HEK293 (cell line): Measurements from ENCODE around the gene SIK3.

Source experiments
- CTCF ChIA-PET: fragments of 350-600 bp; formaldehyde crosslinking; extraction: SDS; loops from one replicate; lab custom pipeline; 2021; ENCODE audit warnings: antibody characterized with exemption; lab: Yijun Ruan, JAX
- POLR2A ChIA-PET: fragments of 300-600 bp; formaldehyde crosslinking; extraction: SDS; loops from one replicate; lab custom pipeline; 2020; ENCODE audit warnings: antibody characterized with exemption, inconsistent platforms; lab: Yijun Ruan, JAX
- H3K27ac ChIP-seq: fragments of 200-500 bp; sonication (Bioruptor generic); 2 replicates; pipeline ENCODE4 v1.5.1; 2014; ENCODE audit warnings: low read depth, low read length, control low read depth, inconsistent platforms; ENCODE audit errors: extremely low read depth
- H3K36me3 ChIP-seq, 2 experiments: fragments of 200-500 bp in 1 of 2; sonication (Bioruptor generic) in 1 of 2; 1 replicate in 1 of 2; 2 replicates in 1 of 2; pipeline ENCODE4 v1.5.1; 2014 to 2017; ENCODE audit warnings: inconsistent platforms in 2 of 2, low read length in 2 of 2; ENCODE audit not compliant: control insufficient read depth in 2 of 2, insufficient read depth in 1 of 2
- H3K4me1 ChIP-seq: fragments of 200-500 bp; sonication (Bioruptor generic); 2 replicates; pipeline ENCODE4 v1.5.1; 2014; ENCODE audit warnings: mild to moderate bottlenecking, low read length, inconsistent platforms; ENCODE audit not compliant: control insufficient read depth, insufficient read depth
- H3K4me3 ChIP-seq: 2 replicates; pipeline ENCODE4 v1.5.1; 2011; ENCODE audit warnings: low read depth, mild to moderate bottlenecking, control low read depth, low read length, moderate library complexity
- H3K9me3 ChIP-seq: fragments of 200-500 bp; sonication (Bioruptor generic); 2 replicates; pipeline ENCODE4 v1.5.1; 2014; ENCODE audit warnings: low read depth, low read length, inconsistent platforms; ENCODE audit not compliant: control insufficient read depth, insufficient read depth
- GFI1B ChIP-seq: fragments of 450-650 bp; formaldehyde crosslinking; IDR thresholded peaks from 2 replicates; pipeline ENCODE4 v1.5.1; 2016; ENCODE audit warnings: missing biosample characterization, missing genetic modification characterization
- HOXC10 ChIP-seq: sonication (generic); formaldehyde crosslinking; IDR thresholded peaks from 2 replicates; pipeline ENCODE4 v1.8.1; 2023; ENCODE audit warnings: mild to moderate bottlenecking, missing genetic modification reagents
- IKZF3 ChIP-seq: fragments of 450-650 bp; IDR thresholded peaks from 2 replicates; pipeline ENCODE4 v1.5.0; 2018; ENCODE audit warnings: missing biosample characterization, mild to moderate bottlenecking, missing genetic modification characterization, moderate library complexity
- KLF16 ChIP-seq: fragments of 450-650 bp; formaldehyde crosslinking; IDR thresholded peaks from 2 replicates; pipeline ENCODE4 v1.5.1; 2017; ENCODE audit warnings: missing biosample characterization, missing genetic modification characterization
- TRIM28 ChIP-seq: IDR thresholded peaks from 2 replicates; pipeline ENCODE4 v1.6.1; 2011; ENCODE audit warnings: low read length, control low read depth, borderline replicate concordance
- YY1 ChIP-seq: fragments of 450-650 bp; formaldehyde crosslinking; IDR thresholded peaks from 2 replicates; pipeline ENCODE4 v1.5.1; 2018; ENCODE audit warnings: missing biosample characterization, missing genetic modification characterization
- ZBTB26 ChIP-seq: fragments of 450-650 bp; formaldehyde crosslinking; optimal IDR thresholded peaks from 2 replicates; pipeline ENCODE3; 2016; ENCODE audit warnings: missing biosample characterization, mild to moderate bottlenecking, missing genetic modification characterization
- ZNF112 ChIP-seq: fragments of 450-650 bp; formaldehyde crosslinking; IDR thresholded peaks from 2 replicates; pipeline ENCODE4 v1.5.0; 2017; ENCODE audit warnings: missing biosample characterization, missing genetic modification characterization
- ZNF114 ChIP-seq: fragments of 450-650 bp; formaldehyde crosslinking; IDR thresholded peaks from 2 replicates; pipeline ENCODE4 v1.5.0; 2017; ENCODE audit warnings: missing biosample characterization, missing genetic modification characterization
- ZNF184 ChIP-seq: fragments of 450-650 bp; IDR thresholded peaks from 2 replicates; pipeline ENCODE4 v1.5.1; 2018; ENCODE audit warnings: missing biosample characterization, mild to moderate bottlenecking, missing genetic modification characterization
- ZNF211 ChIP-seq: fragments of 450-650 bp; formaldehyde crosslinking; IDR thresholded peaks from 2 replicates; pipeline ENCODE4 v1.5.1; 2016; ENCODE audit warnings: low read depth, missing biosample characterization, missing genetic modification characterization
- ZNF221 ChIP-seq: fragments of 450-650 bp; formaldehyde crosslinking; IDR thresholded peaks from 2 replicates; pipeline ENCODE4 v1.5.1; 2017; ENCODE audit warnings: missing biosample characterization, missing genetic modification characterization, borderline replicate concordance
- ZNF302 ChIP-seq: fragments of 450-650 bp; formaldehyde crosslinking; IDR thresholded peaks from 2 replicates; pipeline ENCODE4 v1.5.1; 2016; ENCODE audit warnings: missing biosample characterization, missing genetic modification characterization, low read depth
- ZNF335 ChIP-seq: fragments of 450-650 bp; formaldehyde crosslinking; conservative IDR thresholded peaks from 2 replicates; pipeline ENCODE4 v1.5.1; 2016; ENCODE audit warnings: missing biosample characterization, missing genetic modification characterization
- ZNF366 ChIP-seq: fragments of 450-650 bp; formaldehyde crosslinking; conservative IDR thresholded peaks from 2 replicates; pipeline ENCODE4 v1.5.1; 2016; ENCODE audit warnings: missing biosample characterization, missing genetic modification characterization
- ZNF394 ChIP-seq: fragments of 450-650 bp; formaldehyde crosslinking; IDR thresholded peaks from 2 replicates; pipeline ENCODE4 v1.5.1; 2016; ENCODE audit warnings: missing biosample characterization, missing genetic modification characterization, mild to moderate bottlenecking, moderate library complexity, borderline replicate concordance
- ZNF501 ChIP-seq: fragments of 450-650 bp; formaldehyde crosslinking; IDR thresholded peaks from 2 replicates; pipeline ENCODE4 v1.5.1; 2016; ENCODE audit warnings: missing biosample characterization, missing genetic modification characterization
- ZNF549 ChIP-seq: fragments of 450-650 bp; IDR thresholded peaks from 2 replicates; pipeline ENCODE4 v1.5.1; 2018; ENCODE audit warnings: missing biosample characterization, missing genetic modification characterization, mild to moderate bottlenecking, inconsistent platforms, moderate library complexity
- ZNF555 ChIP-seq: fragments of 450-650 bp; formaldehyde crosslinking; conservative IDR thresholded peaks from 2 replicates; pipeline ENCODE4 v1.5.1; 2017; ENCODE audit warnings: missing biosample characterization, mild to moderate bottlenecking, missing genetic modification characterization, inconsistent platforms
- ZNF558 ChIP-seq: fragments of 450-650 bp; formaldehyde crosslinking; IDR thresholded peaks from 2 replicates; pipeline ENCODE4 v1.5.1; 2016; ENCODE audit warnings: missing biosample characterization, missing genetic modification characterization
- ZNF768 ChIP-seq: fragments of 450-650 bp; formaldehyde crosslinking; IDR thresholded peaks from 2 replicates; pipeline ENCODE4 v1.5.1; 2018; ENCODE audit warnings: missing biosample characterization, mild to moderate bottlenecking, missing genetic modification characterization
- ZNF830 ChIP-seq: fragments of 450-650 bp; IDR thresholded peaks from 2 replicates; pipeline ENCODE4 v1.5.0; 2018; ENCODE audit warnings: missing biosample characterization, missing genetic modification characterization, low read depth, mild to moderate bottlenecking, moderate library complexity
- TF ChIP-seq, protein P1 (sequence below): fragments of 450-650 bp; formaldehyde crosslinking; IDR thresholded peaks from 2 replicates; pipeline ENCODE4 v1.5.1; 2016; ENCODE audit warnings: missing biosample characterization, missing genetic modification characterization
- TF ChIP-seq, protein P2 (sequence below): fragments of 450-650 bp; formaldehyde crosslinking; IDR thresholded peaks from 2 replicates; pipeline ENCODE4 v1.5.1; 2016; ENCODE audit warnings: missing biosample characterization, missing genetic modification characterization
- TF ChIP-seq, protein P3 (sequence below): fragments of 450-650 bp; formaldehyde crosslinking; IDR thresholded peaks from 2 replicates; pipeline ENCODE4 v1.5.1; 2016; ENCODE audit warnings: missing biosample characterization, missing genetic modification characterization, borderline replicate concordance

SIK3 gene

DNA sequence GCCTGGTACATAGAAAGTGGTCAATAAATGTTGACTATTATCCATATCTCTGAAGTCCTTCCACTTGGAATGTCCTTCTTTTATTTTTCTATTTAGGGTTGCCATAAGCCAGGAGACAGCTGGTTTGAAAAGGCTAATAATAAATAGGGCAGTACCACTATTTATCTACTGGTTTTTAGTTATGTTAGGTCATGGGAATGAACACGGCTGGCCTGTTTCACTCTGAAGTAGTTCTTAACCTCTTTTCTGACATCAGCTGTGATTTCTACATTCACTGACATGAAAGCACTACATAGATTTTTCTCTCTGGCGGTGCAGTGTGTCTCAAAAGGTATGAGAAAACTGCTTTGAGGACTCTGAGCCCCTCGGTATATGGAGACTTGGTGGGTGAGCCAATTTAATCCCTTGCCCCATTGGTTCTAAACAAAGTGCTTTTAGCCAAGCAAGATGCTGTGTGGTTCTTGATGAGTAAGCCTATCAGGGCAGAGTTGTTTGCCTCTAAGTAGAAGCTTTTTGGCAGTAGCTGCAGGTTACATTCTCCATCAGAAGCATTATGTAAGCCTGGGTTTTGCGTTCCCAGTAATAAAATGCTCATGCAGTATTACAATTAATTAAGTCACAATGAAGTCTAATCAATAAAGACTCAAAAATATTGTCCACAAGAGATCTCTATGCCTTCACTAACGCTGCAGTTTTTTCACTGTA, 212.1 kb downstream of the SIK3 start:
- TF ChIP-seq KLF16 (tag by site-specific recombination) (no peak), ZNF830 (tag by site-specific recombination) (no peak), ZNF114 (tag by site-specific recombination) (no peak), ZNF366 (tag by site-specific recombination) (no peak), ZNF555 (no peak), ZNF211 (tag by site-specific recombination) (no peak), ZNF302 (no peak), ZNF112 (tag by site-specific recombination) (no peak), GFI1B (tag by site-specific recombination) (no peak)
- TF ChIP-seq, protein P1, sequence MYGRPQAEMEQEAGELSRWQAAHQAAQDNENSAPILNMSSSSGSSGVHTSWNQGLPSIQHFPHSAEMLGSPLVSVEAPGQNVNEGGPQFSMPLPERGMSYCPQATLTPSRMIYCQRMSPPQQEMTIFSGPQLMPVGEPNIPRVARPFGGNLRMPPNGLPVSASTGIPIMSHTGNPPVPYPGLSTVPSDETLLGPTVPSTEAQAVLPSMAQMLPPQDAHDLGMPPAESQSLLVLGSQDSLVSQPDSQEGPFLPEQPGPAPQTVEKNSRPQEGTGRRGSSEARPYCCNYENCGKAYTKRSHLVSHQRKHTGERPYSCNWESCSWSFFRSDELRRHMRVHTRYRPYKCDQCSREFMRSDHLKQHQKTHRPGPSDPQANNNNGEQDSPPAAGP (tag by site-specific recombination), result no peak
- TF ChIP-seq, protein P2, sequence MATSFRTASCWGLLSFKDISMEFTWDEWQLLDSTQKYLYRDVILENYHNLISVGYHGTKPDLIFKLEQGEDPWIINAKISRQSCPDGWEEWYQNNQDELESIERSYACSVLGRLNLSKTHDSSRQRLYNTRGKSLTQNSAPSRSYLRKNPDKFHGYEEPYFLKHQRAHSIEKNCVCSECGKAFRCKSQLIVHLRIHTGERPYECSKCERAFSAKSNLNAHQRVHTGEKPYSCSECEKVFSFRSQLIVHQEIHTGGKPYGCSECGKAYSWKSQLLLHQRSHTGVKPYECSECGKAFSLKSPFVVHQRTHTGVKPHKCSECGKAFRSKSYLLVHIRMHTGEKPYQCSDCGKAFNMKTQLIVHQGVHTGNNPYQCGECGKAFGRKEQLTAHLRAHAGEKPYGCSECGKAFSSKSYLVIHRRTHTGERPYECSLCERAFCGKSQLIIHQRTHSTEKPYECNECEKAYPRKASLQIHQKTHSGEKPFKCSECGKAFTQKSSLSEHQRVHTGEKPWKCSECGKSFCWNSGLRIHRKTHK (tag by site-specific recombination), result no peak
- TF ChIP-seq, all 188 proteins: peak for 0
- Histone ChIP-seq H3K27ac (no peak overlapping the region), H3K9me3 (no peaks in the 10 kb centered on the region), H3K4me1 (no peaks in the 10 kb centered on the region), H3K36me3 (peaks cover 0 to 3% of the 10 kb centered on the region in 2 experiments; a peak in 1 of 3 replicates), H3K4me3 (no peak overlapping the region)
- POLR2A ChIA-PET, result no interaction called here
- CTCF ChIA-PET, result interaction anchor here (0.6 to 11.0 kb wide), 3 partner anchors 40 to 221 kb away, joined by 3 to 96 read pairs (median 3); no protein-coding TSS in a partner anchor

DNA sequence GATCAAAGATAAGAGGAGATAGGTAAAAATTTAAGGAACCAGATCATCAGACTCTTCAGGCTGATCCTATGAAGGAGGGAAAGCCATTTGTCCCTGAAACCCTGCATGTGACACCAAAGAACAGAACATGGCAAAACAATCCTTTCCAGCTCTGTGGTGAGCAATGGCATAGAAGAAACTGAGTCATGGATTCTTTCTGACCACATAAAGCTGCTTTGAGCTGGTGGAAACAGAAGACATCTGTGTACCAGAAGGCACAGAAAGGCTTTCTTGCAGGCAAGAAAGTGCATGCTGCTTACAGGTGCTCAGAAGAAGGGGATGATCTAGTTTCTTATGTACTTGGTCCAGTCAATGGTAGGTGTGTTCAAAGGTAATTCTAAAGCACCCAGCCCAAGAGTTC, 215.8 kb downstream of the SIK3 start:
- Histone ChIP-seq H3K36me3 (peaks cover 0 to 3% of the 10 kb centered on the region in 2 experiments; a peak in 1 of 3 replicates), H3K27ac (no peak overlapping the region), H3K4me1 (no peaks in the 10 kb centered on the region), H3K4me3 (no peak overlapping the region), H3K9me3 (no peaks in the 10 kb centered on the region)
- ChIA-PET POLR2A (no interaction called here), CTCF (interaction anchor here (1.0 to 11.0 kb wide), 3 partner anchors 11 to 225 kb away, joined by 4 to 96 read pairs (median 17); partner anchors contain the start of gene APOA5)
- no peak for TF ChIP-seq ZNF335 (tag by site-specific recombination)
- TF ChIP-seq ZNF184 (tag by site-specific recombination), result no peak
- no peak for TF ChIP-seq ZNF558
- TF ChIP-seq, protein P3, sequence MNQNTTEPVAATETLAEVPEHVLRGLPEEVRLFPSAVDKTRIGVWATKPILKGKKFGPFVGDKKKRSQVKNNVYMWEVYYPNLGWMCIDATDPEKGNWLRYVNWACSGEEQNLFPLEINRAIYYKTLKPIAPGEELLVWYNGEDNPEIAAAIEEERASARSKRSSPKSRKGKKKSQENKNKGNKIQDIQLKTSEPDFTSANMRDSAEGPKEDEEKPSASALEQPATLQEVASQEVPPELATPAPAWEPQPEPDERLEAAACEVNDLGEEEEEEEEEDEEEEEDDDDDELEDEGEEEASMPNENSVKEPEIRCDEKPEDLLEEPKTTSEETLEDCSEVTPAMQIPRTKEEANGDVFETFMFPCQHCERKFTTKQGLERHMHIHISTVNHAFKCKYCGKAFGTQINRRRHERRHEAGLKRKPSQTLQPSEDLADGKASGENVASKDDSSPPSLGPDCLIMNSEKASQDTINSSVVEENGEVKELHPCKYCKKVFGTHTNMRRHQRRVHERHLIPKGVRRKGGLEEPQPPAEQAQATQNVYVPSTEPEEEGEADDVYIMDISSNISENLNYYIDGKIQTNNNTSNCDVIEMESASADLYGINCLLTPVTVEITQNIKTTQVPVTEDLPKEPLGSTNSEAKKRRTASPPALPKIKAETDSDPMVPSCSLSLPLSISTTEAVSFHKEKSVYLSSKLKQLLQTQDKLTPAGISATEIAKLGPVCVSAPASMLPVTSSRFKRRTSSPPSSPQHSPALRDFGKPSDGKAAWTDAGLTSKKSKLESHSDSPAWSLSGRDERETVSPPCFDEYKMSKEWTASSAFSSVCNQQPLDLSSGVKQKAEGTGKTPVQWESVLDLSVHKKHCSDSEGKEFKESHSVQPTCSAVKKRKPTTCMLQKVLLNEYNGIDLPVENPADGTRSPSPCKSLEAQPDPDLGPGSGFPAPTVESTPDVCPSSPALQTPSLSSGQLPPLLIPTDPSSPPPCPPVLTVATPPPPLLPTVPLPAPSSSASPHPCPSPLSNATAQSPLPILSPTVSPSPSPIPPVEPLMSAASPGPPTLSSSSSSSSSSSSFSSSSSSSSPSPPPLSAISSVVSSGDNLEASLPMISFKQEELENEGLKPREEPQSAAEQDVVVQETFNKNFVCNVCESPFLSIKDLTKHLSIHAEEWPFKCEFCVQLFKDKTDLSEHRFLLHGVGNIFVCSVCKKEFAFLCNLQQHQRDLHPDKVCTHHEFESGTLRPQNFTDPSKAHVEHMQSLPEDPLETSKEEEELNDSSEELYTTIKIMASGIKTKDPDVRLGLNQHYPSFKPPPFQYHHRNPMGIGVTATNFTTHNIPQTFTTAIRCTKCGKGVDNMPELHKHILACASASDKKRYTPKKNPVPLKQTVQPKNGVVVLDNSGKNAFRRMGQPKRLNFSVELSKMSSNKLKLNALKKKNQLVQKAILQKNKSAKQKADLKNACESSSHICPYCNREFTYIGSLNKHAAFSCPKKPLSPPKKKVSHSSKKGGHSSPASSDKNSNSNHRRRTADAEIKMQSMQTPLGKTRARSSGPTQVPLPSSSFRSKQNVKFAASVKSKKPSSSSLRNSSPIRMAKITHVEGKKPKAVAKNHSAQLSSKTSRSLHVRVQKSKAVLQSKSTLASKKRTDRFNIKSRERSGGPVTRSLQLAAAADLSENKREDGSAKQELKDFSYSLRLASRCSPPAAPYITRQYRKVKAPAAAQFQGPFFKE, result no peak
- no peak for TF ChIP-seq TRIM28
- TF ChIP-seq ZNF221, result no peak
- TF ChIP-seq IKZF3 (tag by site-specific recombination), result no peak
- TF ChIP-seq ZNF549 (tag by site-specific recombination), result no peak
- no peak for TF ChIP-seq HOXC10 (CRISPR knock-in tag)
- TF ChIP-seq ZBTB26 (tag by site-specific recombination), result no peak
- no peak for TF ChIP-seq ZNF394 (tag by site-specific recombination)
- TF ChIP-seq ZNF768 (tag by site-specific recombination), result no peak
- no peak for TF ChIP-seq ZNF501 (tag by site-specific recombination)
- TF ChIP-seq GFI1B (tag by site-specific recombination), result no peak
- TF ChIP-seq YY1, result no peak
